Measurements from ENCODE around the gene SERPINA4. TPM values are rescaled to one million over a fixed set of nuclear protein-coding genes. Genes with fewer than 3 reads are reported as not detected.
A peak's percentile ranks its signal among the peaks of the same experiment; 100 is the strongest.
"Not testable (repeated sequence)": the region's sequence is repeated elsewhere in the genome, so short reads cannot be mapped to it uniquely, and the experiment has no call there.

Gene SERPINA4
- total RNA-seq, 1 experiment from 2014 or later: not detected

GRCh38 chr14:94595912-94596311 is 34.7 kb downstream of the SERPINA4 start:
- no peaks in the 10 kb centered on the region for H3K27me3 ChIP-seq
- DNase-seq: no peak
- no peak overlapping the region for H3K4me3 ChIP-seq
- no peaks in the 10 kb centered on the region for H3K9me3 ChIP-seq
- H3K36me3 ChIP-seq: no peaks in the 10 kb centered on the region

- no peak overlapping the region for H3K4me3 ChIP-seq
- no peaks in the 10 kb centered on the region for H3K9me3 ChIP-seq
- H3K27me3 ChIP-seq: no peaks in the 10 kb centered on the region
- no peaks in the 10 kb centered on the region for H3K36me3 ChIP-seq
- DNase-seq: no peak
These were observed 35.1 kb downstream of the SERPINA4 start for GRCh38 chr14:94596361-94596760.

- Histone ChIP-seq H3K4me3 (no peak overlapping the region), H3K36me3 (no peaks in the 10 kb centered on the region), H3K27me3 (no peaks in the 10 kb centered on the region), H3K9me3 (no peaks in the 10 kb centered on the region)
- DNase-seq: no peak
These were observed 36.5 kb downstream of the SERPINA4 start for GRCh38 chr14:94597788-94598187.

- Histone ChIP-seq H3K27me3 (no peaks in the 10 kb centered on the region), H3K36me3 (no peaks in the 10 kb centered on the region), H3K4me3 (no peak overlapping the region), H3K9me3 (no peaks in the 10 kb centered on the region)
- DNase-seq: no peak
These were observed 37.2 kb downstream of the SERPINA4 start for GRCh38 chr14:94598506-94598815.

- Histone ChIP-seq H3K36me3 (no peaks in the 10 kb centered on the region), H3K27me3 (no peaks in the 10 kb centered on the region), H3K9me3 (no peaks in the 10 kb centered on the region), H3K4me3 (no peak overlapping the region)
- peak; percentile 85 for DNase-seq
These were observed 37.8 kb downstream of the SERPINA4 start for GRCh38 chr14:94598816-94599655.

DNA sequence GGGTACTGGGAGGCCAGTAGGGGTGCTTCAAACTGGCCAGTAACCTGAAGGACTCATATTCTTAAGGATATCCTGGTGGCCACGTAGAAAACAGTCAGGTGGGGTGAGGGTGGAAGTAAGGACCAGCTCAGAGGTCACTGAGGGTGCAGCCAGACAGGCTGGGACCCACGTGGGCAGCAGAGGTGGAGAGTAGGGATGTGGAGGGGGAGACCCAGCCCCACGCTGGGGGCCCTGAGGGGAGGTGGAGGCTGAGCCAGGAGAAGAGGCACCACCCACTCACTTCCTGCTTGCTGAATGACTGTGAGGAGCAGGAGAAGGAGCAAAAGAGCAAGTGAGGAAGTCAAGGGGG is 38.4 kb downstream of the SERPINA4 start:
- H3K36me3 ChIP-seq: no peaks in the 10 kb centered on the region
- DNase-seq: no peak
- no peaks in the 10 kb centered on the region for H3K9me3 ChIP-seq
- no peaks in the 10 kb centered on the region for H3K27me3 ChIP-seq
- H3K4me3 ChIP-seq: no peak overlapping the region

GRCh38 chr14:94600148-94600545 is 38.9 kb downstream of the SERPINA4 start:
- no peak for DNase-seq
- Histone ChIP-seq H3K36me3 (no peaks in the 10 kb centered on the region), H3K27me3 (no peaks in the 10 kb centered on the region), H3K9me3 (no peaks in the 10 kb centered on the region), H3K4me3 (no peak overlapping the region)

- H3K9me3 ChIP-seq: no peaks in the 10 kb centered on the region
- H3K4me3 ChIP-seq: no peak overlapping the region
These were observed 40.7 kb downstream of the SERPINA4 start for GRCh38 chr14:94601884-94602391.

DNA sequence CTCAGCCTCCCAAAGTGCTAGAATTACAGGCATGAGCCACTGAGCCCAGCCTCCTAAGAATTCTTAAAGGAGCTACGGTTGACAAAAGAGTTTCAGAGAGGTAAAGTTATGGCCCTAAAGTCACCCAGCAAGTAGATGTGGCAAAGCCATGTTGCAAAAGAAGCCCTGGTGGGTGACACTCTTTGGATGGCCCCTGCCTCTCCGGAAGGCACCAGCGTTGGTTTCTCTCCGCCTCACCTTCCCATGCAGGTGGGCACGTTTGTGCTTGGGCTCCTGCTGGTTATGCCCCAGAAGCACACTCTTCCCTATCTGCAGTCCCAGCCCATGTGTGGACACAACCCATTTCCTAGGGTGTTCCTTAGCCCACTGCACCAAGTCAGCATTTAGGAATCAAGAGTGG is 41.5 kb downstream of the SERPINA4 start:
- no peaks in the 10 kb centered on the region for H3K9me3 ChIP-seq
- H3K36me3 ChIP-seq: no peaks in the 10 kb centered on the region
- no peak overlapping the region for H3K4me3 ChIP-seq
- DNase-seq: no peak
- H3K27me3 ChIP-seq: no peaks in the 10 kb centered on the region

More at GRCh38 chr14:94601884-94602391, 40.7 kb downstream of the SERPINA4 start:
- Histone ChIP-seq H3K27me3 (no peaks in the 10 kb centered on the region), H3K36me3 (no peaks in the 10 kb centered on the region)
- DNase-seq: peak; percentile 88

DNA sequence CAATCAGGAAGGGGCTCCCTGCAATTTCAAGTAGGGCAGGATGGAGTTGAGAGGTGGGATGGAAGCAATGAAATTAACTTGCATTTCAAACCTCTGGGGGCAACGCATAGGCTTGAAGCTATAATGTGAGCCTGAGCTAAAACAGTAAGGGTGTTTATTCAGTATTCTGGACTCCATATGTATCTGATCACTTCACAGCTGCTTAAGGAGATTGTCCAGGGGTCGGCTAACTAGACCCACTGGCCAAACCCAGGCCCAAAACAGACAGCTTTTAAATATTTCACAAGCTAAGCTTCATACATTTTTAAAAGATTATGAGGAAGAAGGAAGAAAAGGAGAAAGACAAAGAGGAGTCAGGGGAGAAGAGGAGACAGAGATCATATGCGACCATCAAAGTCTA is 44.1 kb downstream of the SERPINA4 start:
- no peaks in the 10 kb centered on the region for H3K36me3 ChIP-seq
- H3K4me3 ChIP-seq: no peak overlapping the region
- H3K27me3 ChIP-seq: no peaks in the 10 kb centered on the region
- no peak for DNase-seq
- no peaks in the 10 kb centered on the region for H3K9me3 ChIP-seq

DNA sequence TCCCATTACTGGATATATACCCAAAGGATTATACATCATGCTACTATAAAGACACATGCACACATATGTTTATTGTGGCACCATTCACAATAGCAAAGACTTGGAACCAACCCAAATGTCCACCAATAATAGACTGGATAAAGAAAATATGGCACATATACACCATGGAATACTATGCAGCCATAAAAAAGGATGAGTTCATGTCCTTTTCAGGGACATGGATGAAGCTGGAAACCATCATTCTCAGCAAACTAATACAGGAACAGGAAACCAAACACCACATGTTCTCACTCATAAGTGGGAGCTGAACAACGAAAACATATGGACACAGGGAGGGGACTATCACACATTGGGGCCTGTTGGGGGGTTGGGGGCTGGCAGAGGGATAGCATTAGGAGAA is 47.7 kb downstream of the SERPINA4 start:
- H3K4me3 ChIP-seq, H3K27me3 ChIP-seq, DNase-seq, H3K36me3 ChIP-seq, H3K9me3 ChIP-seq: not testable (repeated sequence)

DNA sequence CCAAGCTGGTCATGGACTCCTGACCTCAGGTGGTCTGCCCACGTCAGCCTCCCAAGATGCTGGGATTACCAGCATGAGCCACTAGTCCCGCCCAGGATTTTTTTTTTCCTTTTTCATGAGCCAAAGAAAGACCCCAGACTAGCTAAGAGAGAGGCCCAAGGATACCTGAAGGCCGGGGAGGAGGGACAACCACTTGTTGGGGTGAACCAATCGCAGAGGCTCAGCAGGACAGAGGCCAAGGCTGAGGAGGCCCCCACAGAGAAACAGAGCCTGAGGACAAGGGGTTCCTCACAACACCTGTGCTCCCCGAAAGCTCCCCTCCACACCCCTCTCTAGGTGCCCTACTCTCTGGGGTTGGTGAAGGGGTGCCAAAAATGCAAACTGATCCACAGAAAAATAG is 49.9 kb downstream of the SERPINA4 start:
- no peak overlapping the region for H3K4me3 ChIP-seq
- no peak for DNase-seq
- H3K36me3 ChIP-seq: no peaks in the 10 kb centered on the region
- no peaks in the 10 kb centered on the region for H3K27me3 ChIP-seq
- H3K9me3 ChIP-seq: no peaks in the 10 kb centered on the region

DNA sequence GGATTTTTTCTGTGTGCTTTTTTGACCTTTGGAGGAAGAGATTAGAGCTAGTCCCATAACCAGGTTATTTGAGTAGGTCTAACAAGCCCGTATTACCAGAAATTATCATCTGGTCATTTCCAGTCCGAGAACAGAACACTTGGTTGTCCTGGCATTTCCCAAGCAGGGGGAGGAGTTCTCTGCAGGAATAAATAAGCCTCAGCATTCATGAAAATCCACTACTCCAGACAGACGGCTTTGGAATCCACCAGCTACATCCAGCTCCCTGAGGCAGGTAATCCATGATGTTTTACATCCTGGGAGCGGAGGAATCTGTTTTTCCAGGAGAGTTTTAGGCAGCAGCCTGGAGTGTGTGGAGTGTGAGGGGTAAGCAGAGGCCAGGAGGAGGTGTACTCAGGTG is 50.9 kb downstream of the SERPINA4 start, which contains the start of gene SERPINA3:
TSS of gene SERPINA3 (plus strand) at position 218 of the 400 bp plus-strand sequence. CDS start 2,051 bp downstream, outside the sequence.
- Histone ChIP-seq H3K27me3 (no peaks in the 10 kb centered on the region), H3K36me3 (no peaks in the 10 kb centered on the region), H3K9me3 (no peaks in the 10 kb centered on the region), H3K4me3 (no peak within 1 kb of the TSS)
- DNase-seq: no peak

GRCh38 chr14:94612580-94613554 is 51.6 kb downstream of the SERPINA4 start:
- Histone ChIP-seq H3K36me3 (no peaks in the 10 kb centered on the region), H3K9me3 (no peaks in the 10 kb centered on the region; the same call in 1 of the 2 replicates), H3K4me3 (no peak overlapping the region), H3K27me3 (no peaks in the 10 kb centered on the region)
- DNase-seq: peak; percentile 7

DNA sequence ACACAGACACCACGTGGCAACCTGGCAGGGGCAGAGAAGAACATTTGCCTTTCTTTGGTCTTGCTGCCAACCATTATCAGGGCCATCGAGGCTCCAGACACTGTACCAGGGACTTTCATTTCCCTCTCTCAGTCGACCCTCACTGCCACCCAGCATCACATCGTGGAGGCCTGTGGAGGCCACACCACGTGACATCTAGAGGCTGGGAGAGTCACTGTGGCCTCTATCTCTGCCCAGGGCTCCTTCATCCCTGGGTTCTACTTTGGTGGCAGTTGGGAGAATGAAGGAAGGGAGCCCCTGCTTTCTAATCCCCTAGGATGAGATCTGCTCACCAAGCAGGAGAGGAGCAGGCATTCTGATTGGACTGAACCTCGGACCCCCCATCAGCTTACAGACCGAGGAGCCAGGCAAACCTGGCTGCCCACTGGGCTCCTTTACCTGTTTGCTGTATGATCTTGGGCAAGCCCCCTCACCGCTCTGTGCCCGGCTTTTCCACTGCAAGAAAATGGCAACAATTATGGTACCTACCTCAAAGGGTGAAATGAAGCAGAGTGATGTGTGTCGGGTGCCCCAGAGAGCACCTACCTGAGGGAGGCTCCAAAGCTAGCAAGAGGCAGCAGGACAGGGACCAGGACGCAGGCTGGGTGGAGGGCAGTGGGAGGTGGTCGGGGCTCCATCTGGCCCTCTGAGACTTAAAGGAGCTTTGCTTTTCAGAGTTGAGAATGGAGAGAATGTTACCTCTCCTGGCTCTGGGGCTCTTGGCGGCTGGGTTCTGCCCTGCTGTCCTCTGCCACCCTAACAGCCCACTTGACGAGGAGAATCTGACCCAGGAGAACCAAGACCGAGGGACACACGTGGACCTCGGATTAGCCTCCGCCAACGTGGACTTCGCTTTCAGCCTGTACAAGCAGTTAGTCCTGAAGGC is 52.7 kb downstream of the SERPINA4 start:
- Histone ChIP-seq H3K9me3 (no peaks in the 10 kb centered on the region; the same call in none of the 2 replicates), H3K36me3 (no peaks in the 10 kb centered on the region), H3K27me3 (no peaks in the 10 kb centered on the region), H3K4me3 (no peak overlapping the region)
- DNase-seq: no peak

- H3K9me3 ChIP-seq: no peaks in the 10 kb centered on the region; the same call in none of the 2 replicates
- H3K4me3 ChIP-seq: no peak overlapping the region
- no peaks in the 10 kb centered on the region for H3K27me3 ChIP-seq
- DNase-seq: no peak
- H3K36me3 ChIP-seq: no peaks in the 10 kb centered on the region
These were observed 53.6 kb downstream of the SERPINA4 start for GRCh38 chr14:94614802-94615201.

Measured in MG63 (cell line).